ENCODE data around the gene SYT5.

SYT5 gene

DNA sequence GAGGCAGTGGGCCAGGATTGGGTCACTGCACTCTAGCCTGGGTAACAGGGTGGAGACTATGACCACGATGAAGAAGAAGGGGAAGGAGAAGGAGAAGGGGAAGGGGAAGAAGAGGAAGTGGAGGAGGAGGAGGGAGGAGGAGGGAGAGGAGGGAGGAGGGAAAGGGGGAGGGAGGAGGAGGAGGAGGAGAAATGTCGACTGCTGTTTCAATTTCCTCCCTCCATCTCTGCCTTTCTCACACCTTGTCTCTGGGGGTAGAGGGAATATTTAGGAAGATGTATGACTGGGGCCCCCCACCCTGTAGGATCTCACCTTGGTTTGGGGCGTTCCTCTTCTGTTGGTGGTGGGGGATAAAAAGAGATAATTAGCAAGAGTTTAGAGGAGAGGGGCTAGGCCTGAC is 34.9 kb downstream of the SYT5 start:
- no peak for DNase-seq

DNA sequence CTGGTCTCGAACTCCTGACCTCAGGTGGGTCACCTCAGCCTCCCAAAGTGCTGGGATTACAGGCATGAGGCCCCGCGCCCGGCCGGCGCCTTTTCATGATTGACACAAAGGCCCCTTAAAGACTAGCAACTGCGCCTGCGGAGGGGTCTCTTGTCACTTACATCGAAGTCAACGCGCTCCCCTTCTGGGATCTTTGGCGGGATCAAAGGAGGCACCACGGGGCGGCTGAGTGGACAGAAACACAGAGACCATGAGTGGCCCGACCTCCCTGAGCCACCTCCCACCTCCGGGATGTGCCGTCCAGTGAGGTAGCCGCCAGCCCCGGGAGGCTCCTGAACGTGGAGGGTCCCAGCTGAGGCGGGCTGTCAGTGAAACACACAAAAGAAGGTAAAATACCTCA is 38.4 kb downstream of the SYT5 start:
- no peak for DNase-seq

DNA sequence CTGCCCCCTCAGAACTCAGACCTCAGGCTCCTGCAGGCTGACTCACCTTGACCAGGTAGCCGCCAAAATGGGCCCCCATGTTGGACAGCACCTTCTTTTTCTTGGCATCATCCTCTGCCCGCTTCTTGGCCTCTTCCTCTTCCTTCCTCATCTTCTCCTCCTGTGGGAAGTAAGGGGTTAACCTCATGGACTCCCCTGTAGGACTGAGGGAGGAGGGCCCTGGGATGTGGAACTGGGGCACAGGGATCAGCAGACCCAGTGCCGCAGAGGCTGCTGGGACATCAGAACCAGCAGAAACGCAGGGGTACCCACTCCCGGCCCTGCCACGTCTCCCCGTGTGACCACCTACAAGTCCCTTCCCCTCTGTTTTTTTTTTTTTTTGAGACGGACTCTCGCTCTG is 42.2 kb downstream of the SYT5 start:
- DNase-seq, result no peak

DNA sequence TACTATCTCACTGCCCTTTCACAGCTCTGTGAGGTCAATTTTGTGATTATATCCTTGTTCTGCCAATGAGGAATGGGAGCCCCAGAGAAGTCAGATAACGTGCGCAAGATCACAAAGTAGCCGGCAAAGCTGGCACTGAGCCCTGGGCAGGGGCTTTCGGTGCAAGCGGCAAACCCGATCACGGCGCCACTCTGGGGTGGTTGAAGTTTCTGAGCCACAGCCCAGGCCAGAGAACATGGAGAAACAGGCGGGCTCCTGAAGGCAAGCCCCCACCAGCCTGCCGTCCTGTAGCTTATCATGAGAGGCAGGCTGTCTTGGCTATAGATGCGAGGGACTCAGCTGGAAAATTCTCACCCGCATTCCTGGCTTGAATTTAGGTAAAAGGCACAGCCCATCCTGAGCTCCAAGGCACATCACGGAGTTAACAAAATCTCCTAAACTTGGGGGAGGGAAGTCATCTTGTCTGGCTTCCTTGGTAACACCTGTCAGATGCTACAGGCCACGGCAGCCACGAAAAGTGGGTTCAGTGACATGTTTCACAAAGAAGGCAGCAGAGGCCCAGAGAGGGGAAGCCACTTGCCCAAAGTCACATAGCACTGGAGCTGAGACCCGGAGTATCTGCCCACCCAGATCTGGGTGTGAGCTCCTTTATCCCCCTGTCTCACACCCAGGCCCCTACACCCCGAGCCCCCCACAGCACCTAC is 43.5 kb downstream of the SYT5 start:
- DNase-seq, result no peak

DNA sequence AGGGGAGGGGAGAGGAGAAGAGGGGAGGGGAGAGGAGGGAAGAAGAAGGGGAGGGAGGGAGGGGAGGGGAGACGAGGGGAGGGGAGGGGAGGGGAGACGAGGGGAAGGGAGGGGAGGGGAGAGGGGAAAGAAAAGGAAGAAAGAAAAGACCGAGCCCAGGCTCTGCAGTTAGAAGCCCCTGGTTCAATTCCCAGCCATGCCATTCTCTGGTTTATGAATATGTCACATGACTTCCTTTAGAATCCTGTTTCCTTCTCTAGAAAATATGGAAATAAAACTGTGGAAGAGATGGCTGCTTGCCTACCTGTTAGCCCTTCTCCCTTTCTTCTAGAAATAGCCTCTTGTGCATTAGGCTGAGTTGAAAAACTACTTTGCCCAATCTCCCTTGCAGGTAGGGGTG is 45.4 kb downstream of the SYT5 start:
- no peak for DNase-seq

DNA sequence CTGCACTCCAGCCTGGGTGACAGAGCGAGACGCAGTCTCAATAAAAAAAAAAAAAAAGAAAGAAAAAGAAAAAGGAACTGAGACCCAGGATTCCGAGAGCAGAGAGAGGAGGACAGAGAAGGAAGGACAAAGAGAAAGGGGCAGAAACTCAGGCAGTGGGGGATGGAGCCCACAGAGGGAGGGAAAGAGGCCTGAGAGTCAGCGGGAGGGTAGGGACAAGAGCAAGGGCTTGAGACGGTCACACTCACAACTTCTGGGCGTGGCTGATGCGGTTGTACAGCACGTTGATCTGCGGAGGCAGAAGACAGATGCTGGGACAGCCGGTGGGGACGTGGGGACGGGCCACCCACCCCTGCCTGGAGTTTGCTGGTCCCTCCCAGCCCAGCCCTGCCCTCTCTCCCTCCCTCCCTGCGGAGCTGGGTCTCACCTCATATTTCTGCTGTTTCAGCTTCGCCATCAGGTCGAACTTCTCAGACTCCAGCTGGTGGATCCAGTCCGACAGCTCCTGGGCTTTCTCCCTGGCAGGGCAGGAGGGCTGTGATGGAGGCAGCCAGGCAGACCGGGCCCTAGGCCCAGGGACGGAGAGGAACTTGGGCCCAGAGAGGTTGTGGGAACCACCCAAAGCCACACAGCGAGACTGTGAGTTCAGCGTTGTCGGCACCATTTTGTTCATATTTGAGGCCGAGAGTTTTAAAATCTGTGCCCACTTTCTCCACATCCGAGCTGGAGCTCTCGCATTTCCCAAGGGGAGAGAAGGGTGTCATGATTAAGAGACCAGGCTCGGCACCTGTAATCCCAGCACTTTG is 46.2 kb downstream of the SYT5 start:
- no peak for DNase-seq

DNA sequence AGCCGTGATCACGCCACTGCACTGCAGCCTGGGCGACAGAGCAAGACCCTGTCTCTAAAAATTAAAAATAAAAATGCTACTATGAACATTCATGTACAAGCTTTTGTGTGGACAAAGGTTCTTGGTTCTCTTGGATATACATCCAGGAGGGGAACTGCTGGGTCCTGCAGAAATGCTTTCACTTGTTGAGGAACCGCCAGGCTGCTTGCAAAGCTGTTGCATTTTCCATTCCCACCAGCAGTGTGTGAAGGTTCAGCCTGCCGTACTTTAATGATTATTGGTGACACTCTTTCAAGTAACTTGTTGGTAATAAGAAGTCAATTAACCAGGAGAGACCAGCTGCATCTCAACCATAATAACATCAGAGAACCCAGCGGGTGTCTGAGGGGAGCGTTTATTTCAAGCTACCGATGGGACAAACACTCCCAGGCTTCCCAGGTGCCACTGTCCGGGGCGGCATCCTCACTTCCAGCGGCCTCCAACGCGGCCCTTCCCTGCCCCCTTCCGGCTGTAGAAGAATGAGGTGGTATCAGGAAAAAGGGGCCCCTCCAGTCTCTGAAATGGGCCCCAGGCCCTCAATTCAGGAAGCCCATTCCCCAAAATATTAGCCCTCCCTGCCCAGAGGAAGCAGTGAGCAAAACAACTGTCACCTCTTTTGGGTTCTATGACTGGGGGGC is 47.5 kb downstream of the SYT5 start:
- no peak for DNase-seq

DNA sequence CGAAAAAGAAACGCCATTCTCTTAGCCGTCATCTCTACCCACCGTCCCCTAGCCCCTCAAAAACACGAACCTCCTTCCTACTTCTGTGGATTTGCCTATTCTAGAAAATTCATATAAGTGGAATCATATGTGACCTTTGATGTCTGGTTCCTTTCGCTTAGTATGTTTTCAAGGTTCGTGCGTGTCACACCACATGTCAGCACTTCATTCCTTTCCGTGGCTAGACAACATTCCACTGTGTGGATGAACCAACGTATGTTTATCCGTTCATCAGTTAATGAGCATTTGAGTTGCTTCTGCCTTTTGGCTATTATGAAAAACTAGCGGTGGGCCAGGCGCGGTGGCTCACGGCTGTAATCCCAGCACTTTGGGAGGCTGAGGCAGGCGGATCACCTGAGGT is 48.7 kb downstream of the SYT5 start:
- no peak for DNase-seq

Measured in NCI-H1105 treated with DMSO at 0.1 percent for 48 hours (cell line).